NB4 (cell line): ENCODE measurements around the gene CHTF18.

Experiments
- CTCF ChIP-seq: IDR thresholded peaks from one replicate; pipeline ENCODE4 v1.5.1; 2012; ENCODE audit warnings: low read depth, low read length
- MAX ChIP-seq: IDR thresholded peaks from 2 replicates; pipeline ENCODE4 v1.6.1; 2011; ENCODE audit warnings: low read depth, low read length
- MYC ChIP-seq: IDR thresholded peaks from 2 replicates; pipeline ENCODE4 v1.6.1; 2011; ENCODE audit warnings: low read depth, low read length
- POLR2A ChIP-seq: IDR thresholded peaks from 2 replicates; pipeline ENCODE4 v1.6.1; 2011; ENCODE audit warnings: mild to moderate bottlenecking; ENCODE audit not compliant: insufficient read length; ENCODE audit errors: extremely low read depth

GRCh38 chr16:802461-802860 is 14.0 kb downstream of the CHTF18 start:
- TF ChIP-seq CTCF: no peak
- TF ChIP-seq POLR2A: no peak
- TF ChIP-seq MYC: no peak
- TF ChIP-seq MAX: no peak
